ENCODE data around the gene CTBP2. TPM values are rescaled to one million over a fixed set of nuclear protein-coding genes. Genes with fewer than 3 reads are reported as not detected.
"Not testable (repeated sequence)": the region's sequence is repeated elsewhere in the genome, so short reads cannot be mapped to it uniquely, and the experiment has no call there.

CTBP2 gene
- total RNA-seq, 2 experiments from 2014 or later = 0.40 TPM; not detected in 1

GRCh38 chr10:124990671-124991625 lies 169.4 kb downstream of the CTBP2 start:
- no peak for DNase-seq

GRCh38 chr10:124989526-124989925 lies 170.8 kb downstream of the CTBP2 start:
- H3K4me1 Mint-ChIP-seq = no peaks in the 10 kb centered on the region
- CTCF ChIA-PET = no interaction called here
- no peak for DNase-seq
- no peaks in the 10 kb centered on the region for H3K27me3 Mint-ChIP-seq
- no peaks in the 10 kb centered on the region for H3K9me3 Mint-ChIP-seq
- H3K27ac Mint-ChIP-seq = no peak overlapping the region
- POLR2A ChIA-PET = no interaction called here
- no peak overlapping the region for H3K4me3 Mint-ChIP-seq
- H3K36me3 Mint-ChIP-seq (ENCODE audit: low read depth) = peaks cover 16% of the 10 kb centered on the region

More at GRCh38 chr10:124990671-124991625, 169.4 kb downstream of the CTBP2 start:
- no peaks in the 10 kb centered on the region for H3K27me3 Mint-ChIP-seq
- CTCF ChIA-PET = interaction anchor here (0.8 to 1.9 kb wide), 2 partner anchors 9 to 61 kb away, joined by 3 to 4 read pairs; no protein-coding TSS in a partner anchor
- POLR2A ChIA-PET = no interaction called here
- no peaks in the 10 kb centered on the region for H3K9me3 Mint-ChIP-seq
- H3K4me1 Mint-ChIP-seq = no peaks in the 10 kb centered on the region
- no peak overlapping the region for H3K4me3 Mint-ChIP-seq
- no peak overlapping the region for H3K27ac Mint-ChIP-seq
- H3K36me3 Mint-ChIP-seq (ENCODE audit: low read depth) = peaks cover 12% of the 10 kb centered on the region

GRCh38 chr10:124988753-124989152 lies 171.6 kb downstream of the CTBP2 start:
- H3K4me1 Mint-ChIP-seq, H3K9me3 Mint-ChIP-seq, DNase-seq, CTCF ChIA-PET, H3K27ac Mint-ChIP-seq, POLR2A ChIA-PET, H3K27me3 Mint-ChIP-seq, H3K4me3 Mint-ChIP-seq: not testable (repeated sequence)
- peaks cover 23% of the 10 kb centered on the region for H3K36me3 Mint-ChIP-seq (ENCODE audit: low read depth)

- Mint-ChIP-seq H3K27ac (no peak overlapping the region), H3K4me3 (no peak overlapping the region), H3K9me3 (no peaks in the 10 kb centered on the region), H3K4me1 (peaks cover 10% of the 10 kb centered on the region), H3K36me3 (ENCODE audit: low read depth) (peaks cover 33% of the 10 kb centered on the region), H3K27me3 (no peaks in the 10 kb centered on the region)
- POLR2A ChIA-PET = no interaction called here
- DNase-seq = no peak
- CTCF ChIA-PET = no interaction called here
Observed at GRCh38 chr10:124987788-124988187, 172.6 kb downstream of the CTBP2 start.

- no peaks in the 10 kb centered on the region for H3K9me3 Mint-ChIP-seq
- no peak overlapping the region for H3K27ac Mint-ChIP-seq
- no peaks in the 10 kb centered on the region for H3K27me3 Mint-ChIP-seq
- peaks cover 10% of the 10 kb centered on the region for H3K4me1 Mint-ChIP-seq
- peaks cover 38% of the 10 kb centered on the region for H3K36me3 Mint-ChIP-seq (ENCODE audit: low read depth)
- DNase-seq = no peak
- CTCF ChIA-PET = no interaction called here
- POLR2A ChIA-PET = no interaction called here
- H3K4me3 Mint-ChIP-seq = no peak overlapping the region
Observed at GRCh38 chr10:124985162-124985561, 175.2 kb downstream of the CTBP2 start.

- DNase-seq = no peak
- no peak overlapping the region for H3K4me3 Mint-ChIP-seq
- ChIA-PET CTCF (interaction anchor here (1.0 kb wide), 1 partner anchor 8 kb away, joined by 3 read pairs; no protein-coding TSS in a partner anchor), POLR2A (interaction anchor here (0.7 kb wide), 1 partner anchor 324 kb away, joined by 3 read pairs; no protein-coding TSS in a partner anchor)
- no peaks in the 10 kb centered on the region for H3K27me3 Mint-ChIP-seq
- no peaks in the 10 kb centered on the region for H3K9me3 Mint-ChIP-seq
- H3K27ac Mint-ChIP-seq = no peak overlapping the region
- peaks cover 10% of the 10 kb centered on the region for H3K4me1 Mint-ChIP-seq
- H3K36me3 Mint-ChIP-seq (ENCODE audit: low read depth) = peaks cover 35% of the 10 kb centered on the region
Observed at GRCh38 chr10:124984376-124984775, 176.0 kb downstream of the CTBP2 start.

GRCh38 chr10:124983321-124983720 lies 177.0 kb downstream of the CTBP2 start:
- H3K36me3 Mint-ChIP-seq (ENCODE audit: low read depth) = peaks cover 35% of the 10 kb centered on the region
- H3K4me3 Mint-ChIP-seq = no peak overlapping the region
- peaks cover 10% of the 10 kb centered on the region for H3K4me1 Mint-ChIP-seq
- CTCF ChIA-PET = interaction anchor here (1.0 kb wide), 1 partner anchor 9 kb away, joined by 3 read pairs; no protein-coding TSS in a partner anchor
- no peaks in the 10 kb centered on the region for H3K9me3 Mint-ChIP-seq
- POLR2A ChIA-PET = no interaction called here
- H3K27me3 Mint-ChIP-seq = no peaks in the 10 kb centered on the region
- no peak overlapping the region for H3K27ac Mint-ChIP-seq
- DNase-seq = no peak

GRCh38 chr10:124978376-124978725 lies 182.0 kb downstream of the CTBP2 start:
- CTCF ChIA-PET = interaction anchor here (0.7 kb wide), 1 partner anchor 10 kb away, joined by 4 read pairs; no protein-coding TSS in a partner anchor

GRCh38 chr10:124977648-124978375 lies 182.6 kb downstream of the CTBP2 start:
- ChIA-PET POLR2A (no interaction called here), CTCF (interaction anchor here (0.7 kb wide), 1 partner anchor 9 kb away, joined by 4 read pairs; no protein-coding TSS in a partner anchor)
- no peaks in the 10 kb centered on the region for H3K9me3 Mint-ChIP-seq
- H3K27ac Mint-ChIP-seq = no peak overlapping the region
- no peak overlapping the region for H3K4me3 Mint-ChIP-seq
- no peak for DNase-seq
- peaks cover 19% of the 10 kb centered on the region for H3K36me3 Mint-ChIP-seq (ENCODE audit: low read depth)
- H3K27me3 Mint-ChIP-seq = no peaks in the 10 kb centered on the region
- H3K4me1 Mint-ChIP-seq = peaks cover 16% of the 10 kb centered on the region

More at GRCh38 chr10:124978376-124978725, 182.0 kb downstream of the CTBP2 start:
- no peak overlapping the region for H3K27ac Mint-ChIP-seq
- POLR2A ChIA-PET = no interaction called here
- peaks cover 24% of the 10 kb centered on the region for H3K36me3 Mint-ChIP-seq (ENCODE audit: low read depth)
- DNase-seq = no peak
- H3K4me1 Mint-ChIP-seq = peaks cover 20% of the 10 kb centered on the region
- no peaks in the 10 kb centered on the region for H3K27me3 Mint-ChIP-seq
- H3K9me3 Mint-ChIP-seq = no peaks in the 10 kb centered on the region
- no peak overlapping the region for H3K4me3 Mint-ChIP-seq

- POLR2A ChIA-PET = no interaction called here
- Mint-ChIP-seq H3K36me3 (ENCODE audit: low read depth) (peaks cover 15% of the 10 kb centered on the region), H3K27me3 (no peaks in the 10 kb centered on the region), H3K9me3 (no peaks in the 10 kb centered on the region), H3K27ac (no peak overlapping the region), H3K4me1 (peaks cover 15% of the 10 kb centered on the region), H3K4me3 (no peak overlapping the region)
- no peak for DNase-seq
- CTCF ChIA-PET = interaction anchor here (0.7 kb wide), 1 partner anchor 52 kb away, joined by 4 read pairs; no protein-coding TSS in a partner anchor
Observed at GRCh38 chr10:124977161-124977560, 183.2 kb downstream of the CTBP2 start.

GRCh38 chr10:124975977-124976514 lies 184.3 kb downstream of the CTBP2 start:
- ChIA-PET POLR2A (no interaction called here), CTCF (interaction anchor here (1.2 kb wide), 1 partner anchor 17 kb away, joined by 4 read pairs; no protein-coding TSS in a partner anchor)
- peaks cover 13% of the 10 kb centered on the region for H3K36me3 Mint-ChIP-seq (ENCODE audit: low read depth)
- no peaks in the 10 kb centered on the region for H3K9me3 Mint-ChIP-seq
- no peak for DNase-seq
- no peak overlapping the region for H3K4me3 Mint-ChIP-seq
- no peak overlapping the region for H3K27ac Mint-ChIP-seq
- peaks cover 23% of the 10 kb centered on the region for H3K4me1 Mint-ChIP-seq
- H3K27me3 Mint-ChIP-seq = no peaks in the 10 kb centered on the region

GRCh38 chr10:124974131-124974530 lies 186.2 kb downstream of the CTBP2 start:
- H3K27ac Mint-ChIP-seq = no peak overlapping the region
- no peaks in the 10 kb centered on the region for H3K27me3 Mint-ChIP-seq
- peaks cover 32% of the 10 kb centered on the region for H3K4me1 Mint-ChIP-seq
- H3K9me3 Mint-ChIP-seq = no peaks in the 10 kb centered on the region
- ChIA-PET CTCF (no interaction called here), POLR2A (no interaction called here)
- DNase-seq = no peak
- H3K36me3 Mint-ChIP-seq (ENCODE audit: low read depth) = peaks cover 18% of the 10 kb centered on the region
- no peak overlapping the region for H3K4me3 Mint-ChIP-seq

GRCh38 chr10:124972637-124973036 lies 187.7 kb downstream of the CTBP2 start:
- Mint-ChIP-seq H3K36me3 (ENCODE audit: low read depth) (peaks cover 30% of the 10 kb centered on the region), H3K27me3 (no peaks in the 10 kb centered on the region), H3K27ac (no peak overlapping the region), H3K4me1 (peaks cover 29% of the 10 kb centered on the region), H3K9me3 (no peaks in the 10 kb centered on the region), H3K4me3 (no peak overlapping the region)
- ChIA-PET POLR2A (no interaction called here), CTCF (no interaction called here)
- DNase-seq = no peak

Data from activated CD4-positive, alpha-beta T cell treated with anti-CD3 and anti-CD28 coated beads, Interleukin-2, amount 10 ng/mL, durations not matched to agents 7 days and 5 days (primary cell).